Stromal cell of bone marrow (primary cell): ENCODE results near the gene IAH1.

Experiments
- DNase-seq: peaks from one replicate; pipeline ENCODE4 v3.0.0-alpha.2; 2012; ENCODE audit warnings: low read depth

Gene IAH1

GRCh38 chr2:9527995-9528787 is 53.8 kb downstream of the IAH1 start:
- no peak for DNase-seq

GRCh38 chr2:9532421-9532820 is 58.1 kb downstream of the IAH1 start:
- no peak for DNase-seq

GRCh38 chr2:9533663-9534062 is 59.3 kb downstream of the IAH1 start:
- no peak for DNase-seq

GRCh38 chr2:9535177-9535576 is 60.8 kb downstream of the IAH1 start:
- no peak for DNase-seq

- no peak for DNase-seq
Observed at GRCh38 chr2:9536504-9536903, 62.2 kb downstream of the IAH1 start.

- peak; percentile 81 for DNase-seq
Observed at GRCh38 chr2:9538000-9538507, 63.7 kb downstream of the IAH1 start.
